ENCODE data around the gene UNCX.

UNCX gene

GRCh38 chr7:1234049-1234880 is 1.6 kb downstream of the UNCX start:
- Mint-ChIP-seq H3K4me3 (no peak overlapping the region), H3K27me3 (peaks cover 59% of the 10 kb centered on the region), H3K36me3 (ENCODE audit: low read depth) (no peaks in the 10 kb centered on the region), H3K27ac (peak overlapping the region; percentile 46), H3K4me1 (peaks cover 23% of the 10 kb centered on the region), H3K9me3 (no peaks in the 10 kb centered on the region)
- ATAC-seq (no peak), DNase-seq (no peak)

- Mint-ChIP-seq H3K4me3 (no peak overlapping the region), H3K27ac (peak overlapping the region; percentile 46), H3K4me1 (peaks cover 23% of the 10 kb centered on the region), H3K36me3 (ENCODE audit: low read depth) (no peaks in the 10 kb centered on the region), H3K27me3 (peaks cover 63% of the 10 kb centered on the region), H3K9me3 (no peaks in the 10 kb centered on the region)
- ATAC-seq (no peak), DNase-seq (no peak)
These were observed 2.3 kb downstream of the UNCX start for GRCh38 chr7:1234881-1235500.

GRCh38 chr7:1235501-1236131 is 2.9 kb downstream of the UNCX start:
- no peak overlapping the region for H3K4me3 Mint-ChIP-seq
- no peaks in the 10 kb centered on the region for H3K36me3 Mint-ChIP-seq (ENCODE audit: low read depth)
- ATAC-seq (no peak), DNase-seq (peak; percentile 31)
- peaks cover 66% of the 10 kb centered on the region for H3K27me3 Mint-ChIP-seq
- H3K9me3 Mint-ChIP-seq, result no peaks in the 10 kb centered on the region
- H3K4me1 Mint-ChIP-seq, result peaks cover 24% of the 10 kb centered on the region
- H3K27ac Mint-ChIP-seq, result no peak overlapping the region

- Mint-ChIP-seq H3K36me3 (ENCODE audit: low read depth) (no peaks in the 10 kb centered on the region), H3K4me3 (no peak overlapping the region), H3K27me3 (peaks cover 63% of the 10 kb centered on the region), H3K27ac (no peak overlapping the region), H3K4me1 (peaks cover 26% of the 10 kb centered on the region), H3K9me3 (no peaks in the 10 kb centered on the region)
- ATAC-seq, result no peak
- no peak for DNase-seq
These were observed 3.5 kb downstream of the UNCX start for GRCh38 chr7:1236132-1236661.

GRCh38 chr7:1236831-1237701 is 4.4 kb downstream of the UNCX start:
- H3K36me3 Mint-ChIP-seq (ENCODE audit: low read depth), result no peaks in the 10 kb centered on the region
- H3K4me3 Mint-ChIP-seq, result peak overlapping the region; percentile 14
- ATAC-seq (no peak), DNase-seq (no peak)
- peaks cover 60% of the 10 kb centered on the region for H3K27me3 Mint-ChIP-seq
- no peaks in the 10 kb centered on the region for H3K9me3 Mint-ChIP-seq
- H3K4me1 Mint-ChIP-seq, result peaks cover 23% of the 10 kb centered on the region
- H3K27ac Mint-ChIP-seq, result peak overlapping the region; percentile 35

GRCh38 chr7:1237704-1238255 is 5.1 kb downstream of the UNCX start:
- H3K4me3 Mint-ChIP-seq, result peak overlapping the region; percentile 14
- H3K27me3 Mint-ChIP-seq, result peaks cover 58% of the 10 kb centered on the region
- H3K9me3 Mint-ChIP-seq, result no peaks in the 10 kb centered on the region
- peak overlapping the region; percentile 33 for H3K27ac Mint-ChIP-seq
- H3K4me1 Mint-ChIP-seq, result peaks cover 21% of the 10 kb centered on the region
- ATAC-seq (no peak), DNase-seq (no peak)
- no peaks in the 10 kb centered on the region for H3K36me3 Mint-ChIP-seq (ENCODE audit: low read depth)

- Mint-ChIP-seq H3K36me3 (ENCODE audit: low read depth) (no peaks in the 10 kb centered on the region), H3K9me3 (no peaks in the 10 kb centered on the region), H3K4me3 (no peak overlapping the region), H3K4me1 (peaks cover 22% of the 10 kb centered on the region), H3K27ac (no peak overlapping the region), H3K27me3 (peaks cover 62% of the 10 kb centered on the region)
- no peak for DNase-seq
- no peak for ATAC-seq
These were observed 5.8 kb downstream of the UNCX start for GRCh38 chr7:1238450-1238882.

- DNase-seq, result no peak
- H3K36me3 Mint-ChIP-seq (ENCODE audit: low read depth), result no peaks in the 10 kb centered on the region
- H3K27ac Mint-ChIP-seq, result no peak overlapping the region
- peaks cover 21% of the 10 kb centered on the region for H3K4me1 Mint-ChIP-seq
- no peaks in the 10 kb centered on the region for H3K9me3 Mint-ChIP-seq
- H3K4me3 Mint-ChIP-seq, result no peak overlapping the region
- no peak for ATAC-seq
- peaks cover 62% of the 10 kb centered on the region for H3K27me3 Mint-ChIP-seq
These were observed 6.5 kb downstream of the UNCX start for GRCh38 chr7:1238931-1239802.

GRCh38 chr7:1239803-1240516 is 7.3 kb downstream of the UNCX start:
- DNase-seq, result no peak
- Mint-ChIP-seq H3K4me1 (peaks cover 13% of the 10 kb centered on the region), H3K27ac (no peak overlapping the region), H3K4me3 (no peak overlapping the region), H3K36me3 (ENCODE audit: low read depth) (no peaks in the 10 kb centered on the region), H3K9me3 (no peaks in the 10 kb centered on the region), H3K27me3 (peaks cover 62% of the 10 kb centered on the region)
- no peak for ATAC-seq

GRCh38 chr7:1240517-1241257 is 8.0 kb downstream of the UNCX start:
- H3K27ac Mint-ChIP-seq, result peak overlapping the region; percentile 60
- DNase-seq, result no peak
- H3K9me3 Mint-ChIP-seq, result no peaks in the 10 kb centered on the region

GRCh38 chr7:1241258-1241602 is 8.6 kb downstream of the UNCX start:
- H3K9me3 Mint-ChIP-seq, result no peaks in the 10 kb centered on the region
- no peak overlapping the region for H3K4me3 Mint-ChIP-seq
- peaks cover 71% of the 10 kb centered on the region for H3K27me3 Mint-ChIP-seq
- ATAC-seq (no peak), DNase-seq (no peak)
- no peak overlapping the region for H3K27ac Mint-ChIP-seq
- peaks cover 10% of the 10 kb centered on the region for H3K4me1 Mint-ChIP-seq
- no peaks in the 10 kb centered on the region for H3K36me3 Mint-ChIP-seq (ENCODE audit: low read depth)

More at GRCh38 chr7:1240517-1241257, 8.0 kb downstream of the UNCX start:
- Mint-ChIP-seq H3K27me3 (peaks cover 67% of the 10 kb centered on the region), H3K4me1 (peaks cover 11% of the 10 kb centered on the region), H3K36me3 (ENCODE audit: low read depth) (no peaks in the 10 kb centered on the region), H3K4me3 (no peak overlapping the region)
- no peak for ATAC-seq

GRCh38 chr7:1241603-1242255 is 9.1 kb downstream of the UNCX start:
- DNase-seq (no peak), ATAC-seq (no peak)
- H3K4me3 Mint-ChIP-seq, result no peak overlapping the region
- H3K36me3 Mint-ChIP-seq (ENCODE audit: low read depth), result no peaks in the 10 kb centered on the region
- no peak overlapping the region for H3K27ac Mint-ChIP-seq
- no peaks in the 10 kb centered on the region for H3K9me3 Mint-ChIP-seq
- H3K4me1 Mint-ChIP-seq, result peaks cover 12% of the 10 kb centered on the region
- H3K27me3 Mint-ChIP-seq, result peaks cover 75% of the 10 kb centered on the region

All from activated naive CD8-positive, alpha-beta T cell treated with anti-CD3 and anti-CD28 coated beads, Interleukin-2, amount 50 U/mL, for 24 hours (primary cell).